HG02973 (cell line): ENCODE data around the gene LHFPL3.
"Not testable (repeated sequence)": the region's sequence is repeated elsewhere in the genome, so short reads cannot be mapped to it uniquely, and the experiment has no call there.

Experiments
- ATAC-seq: cut with Tn5 transposase; IDR thresholded peaks from one replicate; pipeline ENCODE4 v1.9.1; 2021; ENCODE audit warnings: moderate library complexity; ENCODE audit not compliant: unreplicated experiment

The LHFPL3 gene

GRCh38 chr7:104679085-104679484 is 350.7 kb downstream of the LHFPL3 start:
- ATAC-seq: no peak

GRCh38 chr7:104686286-104686685 is 357.9 kb downstream of the LHFPL3 start:
- no peak for ATAC-seq

- ATAC-seq: no peak
These were observed 366.3 kb downstream of the LHFPL3 start for GRCh38 chr7:104694710-104695109.

GRCh38 chr7:104695563-104695962 is 367.2 kb downstream of the LHFPL3 start:
- no peak for ATAC-seq

GRCh38 chr7:104700336-104700735 is 371.9 kb downstream of the LHFPL3 start:
- no peak for ATAC-seq

GRCh38 chr7:104721027-104721426 is 392.6 kb downstream of the LHFPL3 start:
- ATAC-seq: not testable (repeated sequence)

- ATAC-seq: no peak
These were observed 394.6 kb downstream of the LHFPL3 start for GRCh38 chr7:104723001-104723400.

GRCh38 chr7:104758504-104758903 is 430.1 kb downstream of the LHFPL3 start:
- ATAC-seq: no peak

GRCh38 chr7:104761892-104762291 is 433.5 kb downstream of the LHFPL3 start:
- ATAC-seq: no peak

- no peak for ATAC-seq
These were observed 438.7 kb downstream of the LHFPL3 start for GRCh38 chr7:104767113-104767512.

GRCh38 chr7:104767826-104768536 is 439.6 kb downstream of the LHFPL3 start:
- no peak for ATAC-seq

- no peak for ATAC-seq
These were observed 444.3 kb downstream of the LHFPL3 start for GRCh38 chr7:104772405-104773345.

GRCh38 chr7:104773796-104774195 is 445.4 kb downstream of the LHFPL3 start:
- ATAC-seq: no peak

GRCh38 chr7:104775531-104775930 is 447.1 kb downstream of the LHFPL3 start:
- no peak for ATAC-seq

GRCh38 chr7:104777301-104777800 is 448.9 kb downstream of the LHFPL3 start:
- ATAC-seq: no peak

- ATAC-seq: no peak
These were observed 451.5 kb downstream of the LHFPL3 start for GRCh38 chr7:104779888-104780287.

GRCh38 chr7:104784686-104785085 is 456.3 kb downstream of the LHFPL3 start:
- ATAC-seq: no peak

- no peak for ATAC-seq
These were observed 461.4 kb downstream of the LHFPL3 start for GRCh38 chr7:104789780-104790179.

- no peak for ATAC-seq
These were observed 462.0 kb downstream of the LHFPL3 start for GRCh38 chr7:104790440-104790839.

- ATAC-seq: no peak
These were observed 462.7 kb downstream of the LHFPL3 start for GRCh38 chr7:104791080-104791479.

GRCh38 chr7:104793066-104793465 is 464.7 kb downstream of the LHFPL3 start:
- ATAC-seq: no peak

- ATAC-seq: no peak
These were observed 465.8 kb downstream of the LHFPL3 start for GRCh38 chr7:104794154-104794553.
